ENCODE data around the gene ABCF3.

The ABCF3 gene, protein sequence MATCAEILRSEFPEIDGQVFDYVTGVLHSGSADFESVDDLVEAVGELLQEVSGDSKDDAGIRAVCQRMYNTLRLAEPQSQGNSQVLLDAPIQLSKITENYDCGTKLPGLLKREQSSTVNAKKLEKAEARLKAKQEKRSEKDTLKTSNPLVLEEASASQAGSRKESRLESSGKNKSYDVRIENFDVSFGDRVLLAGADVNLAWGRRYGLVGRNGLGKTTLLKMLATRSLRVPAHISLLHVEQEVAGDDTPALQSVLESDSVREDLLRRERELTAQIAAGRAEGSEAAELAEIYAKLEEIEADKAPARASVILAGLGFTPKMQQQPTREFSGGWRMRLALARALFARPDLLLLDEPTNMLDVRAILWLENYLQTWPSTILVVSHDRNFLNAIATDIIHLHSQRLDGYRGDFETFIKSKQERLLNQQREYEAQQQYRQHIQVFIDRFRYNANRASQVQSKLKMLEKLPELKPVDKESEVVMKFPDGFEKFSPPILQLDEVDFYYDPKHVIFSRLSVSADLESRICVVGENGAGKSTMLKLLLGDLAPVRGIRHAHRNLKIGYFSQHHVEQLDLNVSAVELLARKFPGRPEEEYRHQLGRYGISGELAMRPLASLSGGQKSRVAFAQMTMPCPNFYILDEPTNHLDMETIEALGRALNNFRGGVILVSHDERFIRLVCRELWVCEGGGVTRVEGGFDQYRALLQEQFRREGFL

GRCh38 chr3:184186184-184186901 lies at the start of gene ABCF3:
TSS of gene ABCF3 (plus strand) at chr3:184186199. CDS start at chr3:184186208, 9 bp downstream.
- H3K27ac ChIP-seq: peak within 1 kb of the TSS; percentile 97
- peak; percentile 52; the same call in 1 of the 2 replicates for TF ChIP-seq ZFX (IDR thresholded peaks at IDR 0.05)
- TF ChIP-seq, protein P1, sequence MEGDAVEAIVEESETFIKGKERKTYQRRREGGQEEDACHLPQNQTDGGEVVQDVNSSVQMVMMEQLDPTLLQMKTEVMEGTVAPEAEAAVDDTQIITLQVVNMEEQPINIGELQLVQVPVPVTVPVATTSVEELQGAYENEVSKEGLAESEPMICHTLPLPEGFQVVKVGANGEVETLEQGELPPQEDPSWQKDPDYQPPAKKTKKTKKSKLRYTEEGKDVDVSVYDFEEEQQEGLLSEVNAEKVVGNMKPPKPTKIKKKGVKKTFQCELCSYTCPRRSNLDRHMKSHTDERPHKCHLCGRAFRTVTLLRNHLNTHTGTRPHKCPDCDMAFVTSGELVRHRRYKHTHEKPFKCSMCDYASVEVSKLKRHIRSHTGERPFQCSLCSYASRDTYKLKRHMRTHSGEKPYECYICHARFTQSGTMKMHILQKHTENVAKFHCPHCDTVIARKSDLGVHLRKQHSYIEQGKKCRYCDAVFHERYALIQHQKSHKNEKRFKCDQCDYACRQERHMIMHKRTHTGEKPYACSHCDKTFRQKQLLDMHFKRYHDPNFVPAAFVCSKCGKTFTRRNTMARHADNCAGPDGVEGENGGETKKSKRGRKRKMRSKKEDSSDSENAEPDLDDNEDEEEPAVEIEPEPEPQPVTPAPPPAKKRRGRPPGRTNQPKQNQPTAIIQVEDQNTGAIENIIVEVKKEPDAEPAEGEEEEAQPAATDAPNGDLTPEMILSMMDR (conservative IDR thresholded peaks at IDR 0.05): no peak

DNA sequence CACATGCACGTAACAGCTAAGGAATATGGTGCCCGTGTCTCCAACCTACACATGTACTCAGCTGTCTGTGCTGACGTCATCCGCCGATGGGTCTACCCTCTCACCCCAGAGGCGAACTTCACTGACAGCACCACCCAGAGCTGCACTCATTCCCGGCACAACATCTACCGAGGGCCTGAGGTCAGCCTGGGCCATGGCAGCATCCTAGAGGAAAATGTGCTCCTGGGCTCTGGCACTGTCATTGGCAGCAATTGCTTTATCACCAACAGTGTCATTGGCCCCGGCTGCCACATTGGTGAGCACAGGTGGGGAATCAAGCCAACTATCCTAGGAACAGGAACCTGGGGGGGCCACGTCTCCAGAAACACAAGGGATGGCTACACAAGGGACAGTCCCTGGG lies 45.6 kb upstream of the ABCF3 start:
- no peak for TF ChIP-seq ZFX (IDR thresholded peaks at IDR 0.05)
- TF ChIP-seq, protein P1 (conservative IDR thresholded peaks at IDR 0.05): no peak
- H3K27ac ChIP-seq: no peak overlapping the region

- H3K27ac ChIP-seq: no peak overlapping the region
- TF ChIP-seq, protein P1 (conservative IDR thresholded peaks at IDR 0.05): no peak
- no peak for TF ChIP-seq ZFX (IDR thresholded peaks at IDR 0.05)
Measured at GRCh38 chr3:184142199-184142598, 43.8 kb upstream of the ABCF3 start.

DNA sequence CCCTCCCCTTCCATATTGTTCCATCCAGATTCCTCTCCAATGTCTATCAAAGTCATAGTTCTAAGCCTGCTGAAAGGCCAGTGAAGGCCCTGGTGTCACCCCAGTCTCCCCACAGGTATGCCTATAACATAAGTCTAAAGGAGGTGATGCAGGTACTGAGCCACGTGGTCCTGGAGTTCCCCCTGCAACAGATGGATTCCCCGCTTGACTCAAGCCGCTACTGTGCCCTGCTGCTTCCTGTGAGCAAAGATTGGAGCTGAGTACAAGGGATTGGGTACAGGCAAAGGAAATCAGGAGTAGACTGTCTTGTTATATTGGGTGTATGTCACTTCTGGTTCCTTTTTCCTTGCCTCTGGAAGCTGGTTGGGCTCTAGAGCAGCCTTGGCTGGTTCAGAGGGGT lies 42.7 kb upstream of the ABCF3 start:
- H3K27ac ChIP-seq: peak overlapping the region; percentile 2; the same call in 1 of the 2 replicates
- TF ChIP-seq ZFX (IDR thresholded peaks at IDR 0.05): no peak
- TF ChIP-seq, protein P1 (conservative IDR thresholded peaks at IDR 0.05): no peak

GRCh38 chr3:184144505-184144904 lies 41.5 kb upstream of the ABCF3 start:
- H3K27ac ChIP-seq: peak overlapping the region; percentile 70
- TF ChIP-seq ZFX (IDR thresholded peaks at IDR 0.05): no peak
- TF ChIP-seq, protein P1 (conservative IDR thresholded peaks at IDR 0.05): no peak

DNA sequence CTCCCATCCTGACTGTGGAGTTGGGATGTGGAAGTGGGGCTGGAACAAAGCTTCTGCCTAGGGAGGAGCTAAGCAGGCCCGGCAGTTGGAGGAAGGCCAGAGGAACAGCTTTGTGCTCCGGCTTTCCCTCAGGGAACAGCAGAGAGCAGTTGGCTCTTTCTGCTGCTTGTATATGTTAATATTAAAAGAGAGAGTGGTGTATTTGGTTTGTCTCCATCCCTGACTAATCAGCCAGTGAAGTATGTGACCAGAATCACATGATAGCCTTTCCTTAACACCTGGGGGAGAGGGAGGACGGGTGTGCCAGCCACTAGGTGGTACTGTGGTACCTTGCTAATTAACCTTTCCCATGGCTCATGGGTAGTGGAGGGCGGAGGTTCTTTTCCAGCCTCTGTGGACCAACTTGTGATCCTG lies 40.9 kb upstream of the ABCF3 start:
- TF ChIP-seq, protein P1 (conservative IDR thresholded peaks at IDR 0.05): peak; percentile 84
- TF ChIP-seq ZFX (IDR thresholded peaks at IDR 0.05): no peak

More for the DNA sequence above, 40.9 kb upstream of the ABCF3 start:
- peak overlapping the region; percentile 70 for H3K27ac ChIP-seq

Data from C4-2B (cell line).